K562 (cell line): Measurements from ENCODE around the gene PIGL. TPM values are rescaled to one million over a fixed set of nuclear protein-coding genes. Genes with fewer than 3 reads are reported as not detected.

ENCODE experiments used
- ARID1B ChIP-seq: fragments of 450-650 bp; IDR thresholded peaks from 2 replicates; pipeline ENCODE4 v1.6.1; 2016; ENCODE audit warnings: antibody characterized with exemption, mild to moderate bottlenecking, inconsistent platforms
- CHCHD3 ChIP-seq: fragments of 250-450 bp; sonication (Bioruptor Pico); IDR thresholded peaks from 2 replicates; pipeline ENCODE4 v2.1.2; 2022; ENCODE audit warnings: mild to moderate bottlenecking
- ESRRB ChIP-seq: fragments of 250-450 bp; sonication (Bioruptor Pico); IDR thresholded peaks from 2 replicates; pipeline ENCODE4 v1.5.0; 2020; ENCODE audit warnings: mild to moderate bottlenecking, moderate library complexity, borderline replicate concordance
- KHSRP ChIP-seq: fragments of 450-650 bp; IDR thresholded peaks from 2 replicates; pipeline ENCODE4 v1.6.1; 2017
- SRF ChIP-seq, 2 experiments: fragments of 250-450, 450-650 bp in 1 of 2; sonication (Bioruptor Pico) in 1 of 2; sonication (generic) in 1 of 2; formaldehyde crosslinking; IDR thresholded peaks; 2 replicates each; pipeline versions ENCODE4 v1.5.0 to v1.5.1; 2020 to 2022; ENCODE audit warnings: mild to moderate bottlenecking in 1 of 2, missing genetic modification reagents in 1 of 2
- TSC22D4 ChIP-seq: fragments of 450-650 bp; IDR thresholded peaks from 2 replicates; pipeline ENCODE4 v1.6.1; 2016; ENCODE audit warnings: missing genetic modification characterization, missing biosample characterization, control low read depth
- ZNF134 ChIP-seq: fragments of 250-450 bp; sonication (Bioruptor Pico); conservative IDR thresholded peaks from 2 replicates; pipeline ENCODE4 v1.4.0; 2020
- polyA plus RNA-seq, 8 experiments: library from polyadenylated mRNA; depleted of rRNA in 4 of 8; stranded (reverse) in 5 of 8; unstranded in 3 of 8; fragments of >200 nt; fragmentation: Nextera tagmentation in 2 of 8; fragmentation: Illumina TruSeq in 1 of 8; extraction: Ambion mirVana in 2 of 8; extraction: Trizol in 1 of 8; gene quantifications; 2 replicates each; pipeline versions ENCODE4 v1.2.1 to v1.2.3, GENCODE V29; 2011 to 2014; ENCODE audit warnings: inconsistent platforms in 1 of 8, missing spikeins in 1 of 8
- total RNA-seq, 7 experiments: library from RNA; depleted of rRNA in 6 of 7; stranded (reverse); fragments of >200 nt in 6 of 7; fragmentation: Illumina TruSeq in 2 of 7; extraction: Trizol in 2 of 7; gene quantifications; 2 replicates each; pipeline versions ENCODE4 v1.2.1 to v1.2.3, GENCODE V29; 2011 to 2021; ENCODE audit warnings: low replicate concordance in 1 of 7
- TF ChIP-seq, protein P1 (sequence below): fragments of 450-650 bp; IDR thresholded peaks from 2 replicates; pipeline ENCODE4 v1.6.1; 2014; ENCODE audit warnings: low read depth, mild to moderate bottlenecking, moderate library complexity, borderline replicate concordance
- TF ChIP-seq, protein P2 (sequence below): fragments of 250-450 bp; sonication (Bioruptor Pico); IDR thresholded peaks from 2 replicates; pipeline ENCODE4 v1.5.0; 2020; ENCODE audit warnings: mild to moderate bottlenecking
- TF ChIP-seq, protein P3 (sequence below), 3 experiments: fragments of 200-800 bp in 1 of 3; fragments of 250-450 bp in 1 of 3; fragments of 450-650 bp in 1 of 3; sonication (Bioruptor Pico) in 1 of 3; sonication (Bioruptor generic) in 1 of 3; formaldehyde crosslinking in 1 of 3; IDR thresholded peaks; 2 replicates each; pipeline versions ENCODE4 v1.6.1 to v1.8.0; 2016 to 2022; ENCODE audit warnings: mild to moderate bottlenecking in 2 of 3, missing genetic modification characterization in 2 of 3, missing compliant biosample characterization in 1 of 3, moderate library complexity in 1 of 3
- TF ChIP-seq, protein P4 (sequence below): sonication (generic); formaldehyde crosslinking; IDR thresholded peaks from 2 replicates; pipeline ENCODE4 v1.8.0; 2023; ENCODE audit warnings: mild to moderate bottlenecking, missing genetic modification reagents
- TF ChIP-seq, protein P5 (sequence below): sonication (generic); formaldehyde crosslinking; IDR thresholded peaks from 2 replicates; pipeline ENCODE4 v1.8.0; 2022; ENCODE audit warnings: mild to moderate bottlenecking, missing genetic modification reagents
- TF ChIP-seq, protein P6 (sequence below): sonication (generic); formaldehyde crosslinking; IDR thresholded peaks from 2 replicates; pipeline ENCODE4 v1.8.1; 2023; ENCODE audit warnings: mild to moderate bottlenecking, missing genetic modification reagents, moderate library complexity
- TF ChIP-seq, protein P7 (sequence below): fragments of 250-450 bp; sonication (Bioruptor Pico); IDR thresholded peaks from 2 replicates; pipeline ENCODE4 v1.8.0; 2021; ENCODE audit warnings: moderate library complexity, mild to moderate bottlenecking, inconsistent platforms

The PIGL gene
- total and polyA plus RNA-seq, 9 of the 15 experiments (the other 6 are each of a cell fraction or from before 2014, with no cell fraction given): 19.9 to 55.3 (median 29.6) TPM

DNA sequence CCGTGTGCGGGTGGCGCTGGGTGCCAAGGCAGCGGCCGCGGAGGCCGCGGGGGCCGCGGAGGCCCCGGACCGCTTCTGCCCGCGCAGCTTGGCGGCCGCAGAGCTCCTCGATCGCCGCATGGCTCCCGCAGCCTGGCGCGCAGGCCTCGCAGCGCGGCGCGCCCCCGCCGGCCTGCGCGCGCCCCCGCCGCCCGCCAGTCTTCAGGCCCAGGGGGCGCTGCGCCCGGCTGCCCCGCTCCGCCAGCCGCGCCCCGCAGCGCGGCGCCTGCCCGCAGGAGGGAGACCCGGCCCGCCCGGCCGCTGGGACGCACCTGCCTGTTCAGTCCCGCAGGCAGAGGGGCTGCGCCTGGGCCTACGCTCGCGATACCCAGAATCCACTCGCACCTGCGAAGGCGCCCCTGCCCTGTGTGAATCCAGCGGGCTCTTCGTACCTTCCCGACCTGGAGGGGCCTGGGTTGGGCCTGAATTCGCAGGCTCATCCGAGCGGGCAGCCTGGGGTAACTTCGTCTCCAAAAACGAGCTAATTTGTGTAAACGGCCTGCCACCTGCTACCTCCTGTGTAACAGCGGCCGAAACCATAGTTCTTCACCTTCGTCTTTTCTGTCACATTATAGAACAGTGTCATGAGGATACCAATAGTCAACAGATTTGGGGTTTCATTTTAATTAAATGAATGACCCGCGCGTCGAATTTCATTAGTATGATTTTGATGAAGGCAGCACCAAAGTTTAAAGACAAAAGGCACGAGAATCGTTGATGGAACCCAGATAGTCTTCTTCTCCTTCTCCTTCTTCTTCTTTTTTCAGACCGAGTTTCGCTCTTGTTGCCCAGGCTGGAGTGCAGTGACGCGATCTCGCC, 136.5 kb downstream of the PIGL start, which contains the start of gene CENPV (continued):
- TF ChIP-seq, protein P1, sequence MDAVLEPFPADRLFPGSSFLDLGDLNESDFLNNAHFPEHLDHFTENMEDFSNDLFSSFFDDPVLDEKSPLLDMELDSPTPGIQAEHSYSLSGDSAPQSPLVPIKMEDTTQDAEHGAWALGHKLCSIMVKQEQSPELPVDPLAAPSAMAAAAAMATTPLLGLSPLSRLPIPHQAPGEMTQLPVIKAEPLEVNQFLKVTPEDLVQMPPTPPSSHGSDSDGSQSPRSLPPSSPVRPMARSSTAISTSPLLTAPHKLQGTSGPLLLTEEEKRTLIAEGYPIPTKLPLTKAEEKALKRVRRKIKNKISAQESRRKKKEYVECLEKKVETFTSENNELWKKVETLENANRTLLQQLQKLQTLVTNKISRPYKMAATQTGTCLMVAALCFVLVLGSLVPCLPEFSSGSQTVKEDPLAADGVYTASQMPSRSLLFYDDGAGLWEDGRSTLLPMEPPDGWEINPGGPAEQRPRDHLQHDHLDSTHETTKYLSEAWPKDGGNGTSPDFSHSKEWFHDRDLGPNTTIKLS: no peak
- TF ChIP-seq, protein P2, sequence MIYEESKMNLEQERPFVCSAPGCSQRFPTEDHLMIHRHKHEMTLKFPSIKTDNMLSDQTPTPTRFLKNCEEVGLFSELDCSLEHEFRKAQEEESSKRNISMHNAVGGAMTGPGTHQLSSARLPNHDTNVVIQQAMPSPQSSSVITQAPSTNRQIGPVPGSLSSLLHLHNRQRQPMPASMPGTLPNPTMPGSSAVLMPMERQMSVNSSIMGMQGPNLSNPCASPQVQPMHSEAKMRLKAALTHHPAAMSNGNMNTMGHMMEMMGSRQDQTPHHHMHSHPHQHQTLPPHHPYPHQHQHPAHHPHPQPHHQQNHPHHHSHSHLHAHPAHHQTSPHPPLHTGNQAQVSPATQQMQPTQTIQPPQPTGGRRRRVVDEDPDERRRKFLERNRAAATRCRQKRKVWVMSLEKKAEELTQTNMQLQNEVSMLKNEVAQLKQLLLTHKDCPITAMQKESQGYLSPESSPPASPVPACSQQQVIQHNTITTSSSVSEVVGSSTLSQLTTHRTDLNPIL (CRISPR knock-in tag): no peak
- TF ChIP-seq, protein P3, sequence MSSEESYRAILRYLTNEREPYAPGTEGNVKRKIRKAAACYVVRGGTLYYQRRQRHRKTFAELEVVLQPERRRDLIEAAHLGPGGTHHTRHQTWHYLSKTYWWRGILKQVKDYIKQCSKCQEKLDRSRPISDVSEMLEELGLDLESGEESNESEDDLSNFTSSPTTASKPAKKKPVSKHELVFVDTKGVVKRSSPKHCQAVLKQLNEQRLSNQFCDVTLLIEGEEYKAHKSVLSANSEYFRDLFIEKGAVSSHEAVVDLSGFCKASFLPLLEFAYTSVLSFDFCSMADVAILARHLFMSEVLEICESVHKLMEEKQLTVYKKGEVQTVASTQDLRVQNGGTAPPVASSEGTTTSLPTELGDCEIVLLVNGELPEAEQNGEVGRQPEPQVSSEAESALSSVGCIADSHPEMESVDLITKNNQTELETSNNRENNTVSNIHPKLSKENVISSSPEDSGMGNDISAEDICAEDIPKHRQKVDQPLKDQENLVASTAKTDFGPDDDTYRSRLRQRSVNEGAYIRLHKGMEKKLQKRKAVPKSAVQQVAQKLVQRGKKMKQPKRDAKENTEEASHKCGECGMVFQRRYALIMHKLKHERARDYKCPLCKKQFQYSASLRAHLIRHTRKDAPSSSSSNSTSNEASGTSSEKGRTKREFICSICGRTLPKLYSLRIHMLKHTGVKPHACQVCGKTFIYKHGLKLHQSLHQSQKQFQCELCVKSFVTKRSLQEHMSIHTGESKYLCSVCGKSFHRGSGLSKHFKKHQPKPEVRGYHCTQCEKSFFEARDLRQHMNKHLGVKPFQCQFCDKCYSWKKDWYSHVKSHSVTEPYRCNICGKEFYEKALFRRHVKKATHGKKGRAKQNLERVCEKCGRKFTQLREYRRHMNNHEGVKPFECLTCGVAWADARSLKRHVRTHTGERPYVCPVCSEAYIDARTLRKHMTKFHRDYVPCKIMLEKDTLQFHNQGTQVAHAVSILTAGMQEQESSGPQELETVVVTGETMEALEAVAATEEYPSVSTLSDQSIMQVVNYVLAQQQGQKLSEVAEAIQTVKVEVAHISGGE (CRISPR knock-in tag; IDR thresholded peaks at IDR 0.05): 0 out of 6 replicates have a peak, but pooled peaks of 1 of the 3 experiments have one; percentile 22
- no peak for TF ChIP-seq ZNF134 (CRISPR knock-in tag)
- TF ChIP-seq, protein P4, sequence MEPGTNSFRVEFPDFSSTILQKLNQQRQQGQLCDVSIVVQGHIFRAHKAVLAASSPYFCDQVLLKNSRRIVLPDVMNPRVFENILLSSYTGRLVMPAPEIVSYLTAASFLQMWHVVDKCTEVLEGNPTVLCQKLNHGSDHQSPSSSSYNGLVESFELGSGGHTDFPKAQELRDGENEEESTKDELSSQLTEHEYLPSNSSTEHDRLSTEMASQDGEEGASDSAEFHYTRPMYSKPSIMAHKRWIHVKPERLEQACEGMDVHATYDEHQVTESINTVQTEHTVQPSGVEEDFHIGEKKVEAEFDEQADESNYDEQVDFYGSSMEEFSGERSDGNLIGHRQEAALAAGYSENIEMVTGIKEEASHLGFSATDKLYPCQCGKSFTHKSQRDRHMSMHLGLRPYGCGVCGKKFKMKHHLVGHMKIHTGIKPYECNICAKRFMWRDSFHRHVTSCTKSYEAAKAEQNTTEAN: no peak
- no peak for TF ChIP-seq KHSRP
- TF ChIP-seq, protein P5, sequence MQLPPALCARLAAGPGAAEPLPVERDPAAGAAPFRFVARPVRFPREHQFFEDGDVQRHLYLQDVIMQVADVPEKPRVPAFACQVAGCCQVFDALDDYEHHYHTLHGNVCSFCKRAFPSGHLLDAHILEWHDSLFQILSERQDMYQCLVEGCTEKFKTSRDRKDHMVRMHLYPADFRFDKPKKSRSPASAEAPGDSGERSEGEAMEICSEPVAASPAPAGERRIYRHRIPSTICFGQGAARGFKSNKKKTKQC (CRISPR knock-in tag): no peak
- TF ChIP-seq, protein P6, sequence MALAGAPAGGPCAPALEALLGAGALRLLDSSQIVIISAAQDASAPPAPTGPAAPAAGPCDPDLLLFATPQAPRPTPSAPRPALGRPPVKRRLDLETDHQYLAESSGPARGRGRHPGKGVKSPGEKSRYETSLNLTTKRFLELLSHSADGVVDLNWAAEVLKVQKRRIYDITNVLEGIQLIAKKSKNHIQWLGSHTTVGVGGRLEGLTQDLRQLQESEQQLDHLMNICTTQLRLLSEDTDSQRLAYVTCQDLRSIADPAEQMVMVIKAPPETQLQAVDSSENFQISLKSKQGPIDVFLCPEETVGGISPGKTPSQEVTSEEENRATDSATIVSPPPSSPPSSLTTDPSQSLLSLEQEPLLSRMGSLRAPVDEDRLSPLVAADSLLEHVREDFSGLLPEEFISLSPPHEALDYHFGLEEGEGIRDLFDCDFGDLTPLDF (CRISPR knock-in tag): no peak
- no peak for TF ChIP-seq CHCHD3 (CRISPR knock-in tag)
- TF ChIP-seq, protein P7, sequence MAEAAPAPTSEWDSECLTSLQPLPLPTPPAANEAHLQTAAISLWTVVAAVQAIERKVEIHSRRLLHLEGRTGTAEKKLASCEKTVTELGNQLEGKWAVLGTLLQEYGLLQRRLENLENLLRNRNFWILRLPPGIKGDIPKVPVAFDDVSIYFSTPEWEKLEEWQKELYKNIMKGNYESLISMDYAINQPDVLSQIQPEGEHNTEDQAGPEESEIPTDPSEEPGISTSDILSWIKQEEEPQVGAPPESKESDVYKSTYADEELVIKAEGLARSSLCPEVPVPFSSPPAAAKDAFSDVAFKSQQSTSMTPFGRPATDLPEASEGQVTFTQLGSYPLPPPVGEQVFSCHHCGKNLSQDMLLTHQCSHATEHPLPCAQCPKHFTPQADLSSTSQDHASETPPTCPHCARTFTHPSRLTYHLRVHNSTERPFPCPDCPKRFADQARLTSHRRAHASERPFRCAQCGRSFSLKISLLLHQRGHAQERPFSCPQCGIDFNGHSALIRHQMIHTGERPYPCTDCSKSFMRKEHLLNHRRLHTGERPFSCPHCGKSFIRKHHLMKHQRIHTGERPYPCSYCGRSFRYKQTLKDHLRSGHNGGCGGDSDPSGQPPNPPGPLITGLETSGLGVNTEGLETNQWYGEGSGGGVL: no peak
- no peak for TF ChIP-seq ESRRB (CRISPR knock-in tag)
- no peak for TF ChIP-seq TSC22D4
- no peak for TF ChIP-seq SRF (CRISPR knock-in tag; IDR thresholded peaks at IDR 0.05)
- no peak for TF ChIP-seq ARID1B
